IMR-90 (cell line): Measurements from ENCODE around the gene IQGAP2. TPM values are rescaled to one million over a fixed set of nuclear protein-coding genes. Genes with fewer than 3 reads are reported as not detected.

ENCODE experiments used
- ATAC-seq: fragments of 200-7000 bp; cut with Tn5 transposase; 2 replicates; pipeline ENCODE4 v1.9.1; 2020; ENCODE audit warnings: low read depth, mild to moderate bottlenecking, moderate library complexity
- BruUV-seq: library from RNA; stranded (reverse); fragments of 400-500 nt; replicated peaks from 2 replicates; lab custom pipeline; 2021; lab: Mats Ljungman, UMichigan
- CTCF ChIA-PET: fragments of 300-600 bp; formaldehyde crosslinking; extraction: SDS; loops from one replicate; lab custom pipeline; 2021; ENCODE audit warnings: antibody characterized with exemption; lab: Yijun Ruan, JAX
- POLR2A ChIA-PET: fragments of 300-600 bp; sonication (Branson Sonifier 250); formaldehyde crosslinking; loops from one replicate; lab custom pipeline; 2022; ENCODE audit warnings: antibody characterized with exemption; ENCODE audit not compliant: unreplicated experiment; lab: Charles Lee
- DNase-seq: peaks from one replicate; pipeline ENCODE4 v3.0.0; 2013
- H2AFZ ChIP-seq: replicated peaks from 2 replicates; pipeline ENCODE3; 2013; ENCODE audit warnings: low read length, mild to moderate bottlenecking; ENCODE audit not compliant: poor library complexity
- H2AK5ac ChIP-seq: 2 replicates; pipeline ENCODE4 v1.6.1; 2013; ENCODE audit warnings: low read depth, low read length, inconsistent platforms
- H2AK9ac ChIP-seq: replicated peaks from 2 replicates; pipeline ENCODE3; 2013; ENCODE audit warnings: mild to moderate bottlenecking, low read depth, low read length, moderate library complexity; ENCODE audit not compliant: poor library complexity
- H2BK120ac ChIP-seq: 2 replicates; pipeline ENCODE4 v1.6.1; 2013; ENCODE audit warnings: low read depth, low read length, inconsistent platforms
- H2BK15ac ChIP-seq: 3 replicates; pipeline ENCODE4 v1.6.1; 2013; ENCODE audit warnings: low read depth, low read length, inconsistent platforms
- H2BK20ac ChIP-seq: 2 replicates; pipeline ENCODE4 v1.6.1; 2013; ENCODE audit warnings: low read depth, mild to moderate bottlenecking, inconsistent platforms, low read length, moderate library complexity
- H2BK5ac ChIP-seq: 2 replicates; pipeline ENCODE4 v1.6.1; 2013; ENCODE audit warnings: mild to moderate bottlenecking, low read depth, low read length, inconsistent platforms; ENCODE audit not compliant: poor library complexity, severe bottlenecking
- H3K14ac ChIP-seq: replicated peaks from 2 replicates; pipeline ENCODE4 v1.6.1; 2013; ENCODE audit warnings: low read depth, low read length, inconsistent platforms
- H3K18ac ChIP-seq: 2 replicates; pipeline ENCODE4 v1.6.1; 2013; ENCODE audit warnings: low read depth, low read length, control low read depth
- H3K23ac ChIP-seq: 2 replicates; pipeline ENCODE4 v1.6.1; 2013; ENCODE audit warnings: low read depth, low read length, inconsistent platforms
- H3K27ac ChIP-seq: 2 replicates; pipeline ENCODE4 v1.5.1; 2013; ENCODE audit warnings: mild to moderate bottlenecking, control low read depth, low read length; ENCODE audit not compliant: insufficient read depth
- H3K27me3 ChIP-seq: 2 replicates; pipeline ENCODE4 v1.6.1; 2013; ENCODE audit warnings: low read length; ENCODE audit not compliant: control insufficient read depth, insufficient read depth
- H3K36me3 ChIP-seq: 2 replicates; pipeline ENCODE4 v1.6.1; 2013; ENCODE audit warnings: low read length, mixed read lengths; ENCODE audit not compliant: control insufficient read depth, insufficient read depth
- H3K4ac ChIP-seq: 2 replicates; pipeline ENCODE4 v1.6.1; 2013; ENCODE audit warnings: low read depth, low read length, inconsistent platforms
- H3K4me1 ChIP-seq: 2 replicates; pipeline ENCODE4 v1.6.1; 2013; ENCODE audit warnings: low read length, mixed read lengths; ENCODE audit not compliant: control insufficient read depth, insufficient read depth
- H3K4me2 ChIP-seq: 2 replicates; pipeline ENCODE4 v1.6.1; 2013; ENCODE audit warnings: low read depth, mild to moderate bottlenecking, control low read depth, low read length, moderate library complexity
- H3K4me3 ChIP-seq: 2 replicates; pipeline ENCODE4 v1.5.1; 2013; ENCODE audit warnings: low read depth, mild to moderate bottlenecking, control low read depth, low read length, moderate library complexity; ENCODE audit not compliant: insufficient read depth
- H3K56ac ChIP-seq: 2 replicates; pipeline ENCODE4 v1.6.1; 2013; ENCODE audit warnings: low read length, inconsistent platforms; ENCODE audit not compliant: insufficient read depth; ENCODE audit errors: extremely low read depth
- H3K79me1 ChIP-seq, 2 experiments: 2 replicates each; pipeline ENCODE4 v1.6.1; 2013; ENCODE audit warnings: low read length in 2 of 2, inconsistent platforms in 1 of 2, low read depth in 1 of 2
- H3K9ac ChIP-seq: 2 replicates; pipeline ENCODE4 v1.6.1; 2013; ENCODE audit warnings: low read depth, low read length, control low read depth
- H3K9me1 ChIP-seq: 2 replicates; pipeline ENCODE4 v1.6.1; 2013; ENCODE audit warnings: low read length, inconsistent platforms; ENCODE audit not compliant: insufficient read depth
- H3K9me3 ChIP-seq: 2 replicates; pipeline ENCODE4 v1.6.1; 2013; ENCODE audit warnings: low read length; ENCODE audit not compliant: control insufficient read depth, insufficient read depth
- H4K20me1 ChIP-seq: 2 replicates; pipeline ENCODE4 v1.6.1; 2013; ENCODE audit warnings: low read length, inconsistent platforms; ENCODE audit not compliant: insufficient read depth
- H4K5ac ChIP-seq: 2 replicates; pipeline ENCODE4 v1.6.1; 2013; ENCODE audit warnings: mild to moderate bottlenecking, low read depth, low read length, control low read depth
- H4K8ac ChIP-seq, 2 experiments: 2 replicates each; pipeline ENCODE4 v1.6.1; 2013; ENCODE audit warnings: low read depth in 2 of 2, low read length in 2 of 2, control low read depth in 1 of 2, inconsistent platforms in 1 of 2
- H4K91ac ChIP-seq: 2 replicates; pipeline ENCODE4 v1.6.1; 2013; ENCODE audit warnings: low read depth, low read length, inconsistent platforms; ENCODE audit not compliant: insufficient read depth
- FOS ChIP-seq: fragments of 150-350 bp; IDR thresholded peaks from 2 replicates; pipeline ENCODE4 v1.6.1; 2016; ENCODE audit warnings: low read depth, low read length
- MAZ ChIP-seq: IDR thresholded peaks from 2 replicates; pipeline ENCODE4 v1.6.1; 2012; ENCODE audit warnings: low read depth, mild to moderate bottlenecking, low read length, improper control_type of control experiment, moderate library complexity, borderline replicate concordance
- WGBS, 2 experiments: methylation state at CpG; one replicate each; pipeline versions ENCODE4 v1.1.5 to v1.1.7; 2013; ENCODE audit warnings: missing lambda C conversion rate in 2 of 2; ENCODE audit not compliant: insufficient read length in 1 of 2; ENCODE audit errors: extremely low coverage in 2 of 2; 5-methylcytosine and 5-hydroxymethylcytosine counted together
- dilution Hi-C: fragments of 300-500 bp; cut with HindIII; formaldehyde crosslinking; loops from one replicate; pipeline ENCODE4 v1.14.3; 2018; ENCODE audit warnings: low sequenced_read_pairs; ENCODE audit not compliant: unreplicated experiment
- in situ Hi-C: fragments of 300-500 bp; cut with MboI; formaldehyde crosslinking; loops from 3 replicates; pipeline ENCODE4 v1.14.3; 2019; ENCODE audit warnings: low sequenced_read_pairs, inconsistent platforms, mixed read lengths
- intact Hi-C: fragments of 100-400 bp; cut with micrococcal nuclease; formaldehyde crosslinking; loops from 2 replicates; pipeline ENCODE4 v1.10.0; 2022
- polyA plus RNA-seq, 3 experiments: library from polyadenylated mRNA; depleted of rRNA; stranded (reverse); fragments of >200 nt; gene quantifications; 2 replicates each; pipeline ENCODE4 v1.2.3, GENCODE V29; 2012; ENCODE audit warnings: low replicate concordance in 1 of 3
- total RNA-seq: library from RNA; depleted of rRNA; stranded (reverse); fragments of >200 nt; gene quantifications from 2 replicates; pipeline ENCODE4 v1.2.3, GENCODE V29; 2012

Gene IQGAP2
- total and polyA plus RNA-seq, 2 of the 4 experiments (the other 2 are of a cell fraction) = 0.21 to 0.36 TPM

GRCh38 chr5:76475936-76476335, 72.9 kb downstream of the IQGAP2 start:
- no peak overlapping the region for H2AK9ac ChIP-seq
- no peak for ATAC-seq
- no peak overlapping the region for H3K4ac ChIP-seq
- no peak overlapping the region for H3K23ac ChIP-seq
- WGBS, 2 experiments = 50% methylated on average over 1 of the region's 2 CpGs; no CpG with 5 or more reads in 1 of the 2 experiments
- H3K56ac ChIP-seq = no peak overlapping the region
- no peak overlapping the region for H2AK5ac ChIP-seq
- no peaks in the 10 kb centered on the region for H3K9me3 ChIP-seq
- H3K9ac ChIP-seq = no peak overlapping the region
- H3K27me3 ChIP-seq = no peaks in the 10 kb centered on the region; the same call in 1 of the 2 replicates
- H2BK15ac ChIP-seq = no peak overlapping the region
- no peak overlapping the region for H3K18ac ChIP-seq
- no peaks in the 10 kb centered on the region for H3K36me3 ChIP-seq
- H3K4me3 ChIP-seq = no peak overlapping the region
- in situ Hi-C loops = no loop called here
- no peaks in the 10 kb centered on the region for H3K9me1 ChIP-seq
- BruUV-seq = no TSS peak
- no peak overlapping the region for H2BK5ac ChIP-seq
- POLR2A ChIA-PET = no interaction called here
- no peak overlapping the region for H2BK120ac ChIP-seq
- H3K4me2 ChIP-seq = no peak overlapping the region
- intact Hi-C loops = no loop called here
- no peak overlapping the region for H4K91ac ChIP-seq
- no peak overlapping the region for H4K8ac ChIP-seq
- CTCF ChIA-PET = no interaction called here
- H2BK20ac ChIP-seq = no peak overlapping the region
- no peaks in the 10 kb centered on the region for H3K79me1 ChIP-seq
- no peak overlapping the region for H3K14ac ChIP-seq
- TF ChIP-seq FOS = no peak
- no peak for TF ChIP-seq MAZ
- no peak overlapping the region for H4K5ac ChIP-seq
- no peaks in the 10 kb centered on the region for H4K20me1 ChIP-seq
- no peaks in the 10 kb centered on the region for H3K4me1 ChIP-seq
- no peak overlapping the region for H3K27ac ChIP-seq
- H2AFZ ChIP-seq = no peak overlapping the region
- dilution Hi-C loops = no loop called here
- DNase-seq = no peak
